ENCODE measurements around the gene USH2A. TPM values are rescaled to one million over a fixed set of nuclear protein-coding genes. Genes with fewer than 3 reads are reported as not detected.

USH2A gene
- total RNA-seq, 4 donors from 2014 or later, result 0.14 TPM; not detected in 3

DNA sequence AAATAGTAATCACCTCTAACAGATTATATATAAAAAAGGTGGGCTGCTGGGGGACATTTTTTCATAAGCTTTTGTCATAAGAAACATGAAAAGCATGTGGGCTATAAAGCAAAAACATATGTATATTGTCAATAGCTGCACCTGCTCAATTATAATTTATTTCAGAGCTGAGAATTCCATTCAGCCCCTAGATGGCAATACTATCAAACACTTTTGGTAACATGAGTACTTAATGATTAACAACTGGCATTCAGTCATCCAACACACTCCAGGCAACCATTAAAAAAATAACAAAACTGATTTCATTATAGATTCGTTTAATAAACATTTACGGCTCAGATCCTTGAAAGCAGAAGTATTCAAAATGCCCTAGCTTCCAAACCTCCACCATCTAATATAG lies 741.0 kb downstream of the USH2A start:
- intact Hi-C loops (cut with DNase I; ENCODE audit: low total_unique reads), result no loop called here
- no peak for TF ChIP-seq POLR2A (IDR thresholded peaks at IDR 0.05)
- TF ChIP-seq, protein P1, sequence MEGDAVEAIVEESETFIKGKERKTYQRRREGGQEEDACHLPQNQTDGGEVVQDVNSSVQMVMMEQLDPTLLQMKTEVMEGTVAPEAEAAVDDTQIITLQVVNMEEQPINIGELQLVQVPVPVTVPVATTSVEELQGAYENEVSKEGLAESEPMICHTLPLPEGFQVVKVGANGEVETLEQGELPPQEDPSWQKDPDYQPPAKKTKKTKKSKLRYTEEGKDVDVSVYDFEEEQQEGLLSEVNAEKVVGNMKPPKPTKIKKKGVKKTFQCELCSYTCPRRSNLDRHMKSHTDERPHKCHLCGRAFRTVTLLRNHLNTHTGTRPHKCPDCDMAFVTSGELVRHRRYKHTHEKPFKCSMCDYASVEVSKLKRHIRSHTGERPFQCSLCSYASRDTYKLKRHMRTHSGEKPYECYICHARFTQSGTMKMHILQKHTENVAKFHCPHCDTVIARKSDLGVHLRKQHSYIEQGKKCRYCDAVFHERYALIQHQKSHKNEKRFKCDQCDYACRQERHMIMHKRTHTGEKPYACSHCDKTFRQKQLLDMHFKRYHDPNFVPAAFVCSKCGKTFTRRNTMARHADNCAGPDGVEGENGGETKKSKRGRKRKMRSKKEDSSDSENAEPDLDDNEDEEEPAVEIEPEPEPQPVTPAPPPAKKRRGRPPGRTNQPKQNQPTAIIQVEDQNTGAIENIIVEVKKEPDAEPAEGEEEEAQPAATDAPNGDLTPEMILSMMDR (IDR thresholded peaks at IDR 0.05), result no peak
- no peak for DNase-seq

DNA sequence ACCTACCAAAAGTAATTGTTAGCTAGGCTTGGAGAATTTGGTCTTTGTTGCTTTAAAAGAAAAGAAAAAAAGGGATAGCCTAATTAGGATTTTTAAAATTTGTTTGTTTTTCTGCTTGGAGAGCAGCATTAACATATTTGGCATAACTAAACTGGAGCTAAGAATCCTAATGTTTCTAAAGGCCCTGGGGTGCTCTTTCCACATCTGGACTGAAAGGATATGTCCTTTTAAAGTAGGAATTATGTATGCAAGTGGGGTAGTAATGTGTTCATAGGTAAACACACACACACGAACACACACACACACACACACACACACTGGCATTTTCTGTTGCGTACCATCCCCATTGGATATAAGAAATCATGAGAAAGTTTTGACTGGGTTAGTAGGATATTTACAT lies 742.2 kb downstream of the USH2A start:
- Histone ChIP-seq H3K36me3 (no peaks in the 10 kb centered on the region), H3K4me1 (no peaks in the 10 kb centered on the region), H3K27ac (no peak overlapping the region), H3K9me3 (no peaks in the 10 kb centered on the region), H3K4me3 (no peak overlapping the region), H3K27me3 (no peaks in the 10 kb centered on the region)
- DNase-seq, result no peak
- intact Hi-C loops (cut with DNase I; ENCODE audit: low total_unique reads), result no loop called here
- no peak for TF ChIP-seq POLR2A (IDR thresholded peaks at IDR 0.05)
- TF ChIP-seq, protein P1 (IDR thresholded peaks at IDR 0.05), result no peak

More for the DNA sequence above, 741.0 kb downstream of the USH2A start:
- H3K4me1 ChIP-seq, result no peaks in the 10 kb centered on the region
- H3K9me3 ChIP-seq, result no peaks in the 10 kb centered on the region
- H3K36me3 ChIP-seq, result no peaks in the 10 kb centered on the region
- no peak overlapping the region for H3K27ac ChIP-seq
- H3K27me3 ChIP-seq, result no peaks in the 10 kb centered on the region
- H3K4me3 ChIP-seq, result no peak overlapping the region

DNA sequence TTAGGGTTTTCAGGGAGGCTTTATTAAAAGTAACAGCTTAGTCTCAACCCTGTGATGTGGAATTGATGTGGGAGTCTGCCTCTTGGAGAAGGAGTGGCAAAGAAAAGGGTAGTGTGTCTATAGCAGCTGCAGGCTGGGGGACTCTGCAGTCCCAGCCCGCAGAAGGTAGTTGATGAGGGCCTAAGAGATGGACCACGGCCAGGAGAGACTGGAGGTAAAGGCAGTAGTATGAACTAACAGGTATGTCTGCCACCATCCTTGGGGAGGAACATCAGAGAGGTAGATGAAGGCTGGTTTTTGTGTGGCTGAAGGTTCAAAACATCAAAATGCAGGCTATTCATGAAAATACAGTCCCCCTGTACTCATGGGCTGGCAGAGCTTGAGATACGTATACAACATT lies 744.0 kb downstream of the USH2A start:
- H3K9me3 ChIP-seq, result no peaks in the 10 kb centered on the region
- no peak for DNase-seq
- intact Hi-C loops (cut with DNase I; ENCODE audit: low total_unique reads), result no loop called here
- no peaks in the 10 kb centered on the region for H3K4me1 ChIP-seq
- no peak for TF ChIP-seq POLR2A (IDR thresholded peaks at IDR 0.05)
- TF ChIP-seq, protein P1 (IDR thresholded peaks at IDR 0.05), result no peak
- H3K4me3 ChIP-seq, result no peak overlapping the region
- H3K36me3 ChIP-seq, result no peaks in the 10 kb centered on the region
- H3K27ac ChIP-seq, result no peak overlapping the region
- no peaks in the 10 kb centered on the region for H3K27me3 ChIP-seq

GRCh38 chr1:215677112-215677511 lies 746.1 kb downstream of the USH2A start:
- Histone ChIP-seq H3K4me3 (no peak overlapping the region), H3K9me3 (no peaks in the 10 kb centered on the region), H3K27me3 (no peaks in the 10 kb centered on the region), H3K36me3 (no peaks in the 10 kb centered on the region), H3K4me1 (no peaks in the 10 kb centered on the region), H3K27ac (no peak overlapping the region)
- intact Hi-C loops (cut with DNase I; ENCODE audit: low total_unique reads), result no loop called here
- TF ChIP-seq POLR2A (IDR thresholded peaks at IDR 0.05), result no peak
- TF ChIP-seq, protein P1 (IDR thresholded peaks at IDR 0.05), result no peak
- DNase-seq, result no peak

- Histone ChIP-seq H3K9me3 (no peaks in the 10 kb centered on the region), H3K4me3 (no peak overlapping the region), H3K27me3 (no peaks in the 10 kb centered on the region), H3K4me1 (no peaks in the 10 kb centered on the region), H3K36me3 (no peaks in the 10 kb centered on the region), H3K27ac (no peak overlapping the region)
- DNase-seq, result no peak
- intact Hi-C loops (cut with DNase I; ENCODE audit: low total_unique reads), result no loop called here
- TF ChIP-seq, protein P1 (IDR thresholded peaks at IDR 0.05), result no peak
- no peak for TF ChIP-seq POLR2A (IDR thresholded peaks at IDR 0.05)
These were observed 749.3 kb downstream of the USH2A start for GRCh38 chr1:215673943-215674342.
